Measurements from ENCODE around the gene TPPP3. TPM values are rescaled to one million over a fixed set of nuclear protein-coding genes. Genes with fewer than 3 reads are reported as not detected.

Gene TPPP3
- total RNA-seq, 1 experiment from 2014 or later = 0.39 TPM

DNA sequence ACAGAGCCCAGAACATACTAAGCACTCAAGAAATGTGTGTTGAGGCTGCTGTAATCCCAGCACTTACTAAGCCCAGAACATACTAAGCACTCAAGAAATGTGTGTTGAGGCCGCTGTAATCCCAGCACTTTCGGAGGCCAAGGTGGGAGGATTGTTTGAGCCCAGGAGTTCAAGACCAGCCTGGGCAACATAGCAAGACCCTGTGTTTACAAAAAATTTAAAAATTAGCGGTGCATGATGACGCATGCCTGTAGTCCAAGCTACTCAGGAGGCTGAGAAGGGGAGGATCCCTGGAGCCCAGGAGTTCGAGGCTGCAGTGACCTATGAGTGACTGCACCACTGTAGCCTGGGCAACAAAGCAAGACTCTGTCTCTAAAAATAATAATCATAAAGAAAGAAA, 29.7 kb upstream of the TPPP3 start:
- H3K4me1 ChIP-seq = peaks cover 33% of the 10 kb centered on the region
- H3K27me3 ChIP-seq (replicated peaks; ENCODE audit: control insufficient read depth, insufficient read depth, low read length) = no peaks in the 10 kb centered on the region
- Mint-ChIP-seq H3K4me3 (ENCODE audit: unreplicated experiment) (no peak overlapping the region), H3K9me3 (ENCODE audit: unreplicated experiment) (no peaks in the 10 kb centered on the region), H3K4me1 (ENCODE audit: low read depth, unreplicated experiment) (peaks cover 24% of the 10 kb centered on the region), H3K27me3 (ENCODE audit: insufficient read depth, unreplicated experiment) (no peaks in the 10 kb centered on the region), H3K27ac (ENCODE audit: unreplicated experiment) (peak overlapping the region; percentile 14), H3K36me3 (ENCODE audit: insufficient read depth, unreplicated experiment) (peaks cover 5% of the 10 kb centered on the region)
- CTCF ChIA-PET = no interaction called here
- no peaks in the 10 kb centered on the region for H3K9me3 ChIP-seq
- no TSS peak for BruUV-seq (replicated peaks)
- TF ChIP-seq, protein P1, sequence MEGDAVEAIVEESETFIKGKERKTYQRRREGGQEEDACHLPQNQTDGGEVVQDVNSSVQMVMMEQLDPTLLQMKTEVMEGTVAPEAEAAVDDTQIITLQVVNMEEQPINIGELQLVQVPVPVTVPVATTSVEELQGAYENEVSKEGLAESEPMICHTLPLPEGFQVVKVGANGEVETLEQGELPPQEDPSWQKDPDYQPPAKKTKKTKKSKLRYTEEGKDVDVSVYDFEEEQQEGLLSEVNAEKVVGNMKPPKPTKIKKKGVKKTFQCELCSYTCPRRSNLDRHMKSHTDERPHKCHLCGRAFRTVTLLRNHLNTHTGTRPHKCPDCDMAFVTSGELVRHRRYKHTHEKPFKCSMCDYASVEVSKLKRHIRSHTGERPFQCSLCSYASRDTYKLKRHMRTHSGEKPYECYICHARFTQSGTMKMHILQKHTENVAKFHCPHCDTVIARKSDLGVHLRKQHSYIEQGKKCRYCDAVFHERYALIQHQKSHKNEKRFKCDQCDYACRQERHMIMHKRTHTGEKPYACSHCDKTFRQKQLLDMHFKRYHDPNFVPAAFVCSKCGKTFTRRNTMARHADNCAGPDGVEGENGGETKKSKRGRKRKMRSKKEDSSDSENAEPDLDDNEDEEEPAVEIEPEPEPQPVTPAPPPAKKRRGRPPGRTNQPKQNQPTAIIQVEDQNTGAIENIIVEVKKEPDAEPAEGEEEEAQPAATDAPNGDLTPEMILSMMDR (IDR thresholded peaks at IDR 0.05; ENCODE audit: insufficient read depth in 1 of 2, low read depth in 1 of 2, low read length in 1 of 2, severe bottlenecking in 1 of 2, unreplicated experiment in 1 of 2) = no peak
- intact Hi-C loops (cut with micrococcal nuclease; ENCODE audit: unreplicated experiment) = no loop called here
- no peaks in the 10 kb centered on the region for H3K36me3 ChIP-seq (ENCODE audit: control insufficient read depth, insufficient read depth, low read length)
- POLR2A ChIA-PET = no interaction called here
- no peak overlapping the region for H3K4me3 ChIP-seq (ENCODE audit: low read depth, low read length)
- no peak for DNase-seq

DNA sequence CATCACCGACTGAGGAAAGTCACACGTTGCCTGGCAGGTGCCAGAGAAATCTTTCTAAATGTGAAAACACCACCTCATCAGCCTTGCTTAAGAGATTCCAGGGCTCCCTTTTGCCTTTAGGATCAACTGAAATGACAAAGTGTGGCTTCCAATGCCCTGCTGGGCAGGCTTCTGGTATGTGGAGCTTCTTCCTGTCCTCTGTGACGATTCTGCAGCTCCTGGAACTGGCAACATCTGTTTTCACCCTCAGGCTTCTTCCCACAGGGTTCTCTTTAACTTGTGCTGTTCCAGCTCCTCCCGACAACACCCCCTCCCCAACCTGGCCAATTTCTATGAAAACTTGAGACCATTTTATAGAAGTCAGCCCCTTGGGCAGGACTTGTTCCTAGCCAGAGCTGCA, 27.7 kb upstream of the TPPP3 start:
- DNase-seq = no peak
- intact Hi-C loops (cut with micrococcal nuclease; ENCODE audit: unreplicated experiment) = no loop called here
- peaks cover 46% of the 10 kb centered on the region for H3K4me1 ChIP-seq
- H3K9me3 ChIP-seq = no peaks in the 10 kb centered on the region
- no peaks in the 10 kb centered on the region for H3K36me3 ChIP-seq (ENCODE audit: control insufficient read depth, insufficient read depth, low read length)
- no peak overlapping the region for H3K4me3 ChIP-seq (ENCODE audit: low read depth, low read length)
- POLR2A ChIA-PET = interaction anchor here (0.6 kb wide), 1 partner anchor 15 kb away, joined by 5 read pairs; no protein-coding TSS in a partner anchor
- Mint-ChIP-seq H3K4me1 (ENCODE audit: low read depth, unreplicated experiment) (peaks cover 26% of the 10 kb centered on the region), H3K36me3 (ENCODE audit: insufficient read depth, unreplicated experiment) (no peaks in the 10 kb centered on the region), H3K4me3 (ENCODE audit: unreplicated experiment) (no peak overlapping the region), H3K27me3 (ENCODE audit: insufficient read depth, unreplicated experiment) (no peaks in the 10 kb centered on the region), H3K27ac (ENCODE audit: unreplicated experiment) (no peak overlapping the region), H3K9me3 (ENCODE audit: unreplicated experiment) (no peaks in the 10 kb centered on the region)
- no TSS peak for BruUV-seq (replicated peaks)
- CTCF ChIA-PET = interaction anchor here (0.7 to 1.1 kb wide), 2 partner anchors 15 to 228 kb away, joined by 3 to 4 read pairs; no protein-coding TSS in a partner anchor
- H3K27me3 ChIP-seq (replicated peaks; ENCODE audit: control insufficient read depth, insufficient read depth, low read length) = no peaks in the 10 kb centered on the region
- TF ChIP-seq, protein P1 (IDR thresholded peaks at IDR 0.05; ENCODE audit: insufficient read depth in 1 of 2, low read depth in 1 of 2, low read length in 1 of 2, severe bottlenecking in 1 of 2, unreplicated experiment in 1 of 2) = no peak

DNA sequence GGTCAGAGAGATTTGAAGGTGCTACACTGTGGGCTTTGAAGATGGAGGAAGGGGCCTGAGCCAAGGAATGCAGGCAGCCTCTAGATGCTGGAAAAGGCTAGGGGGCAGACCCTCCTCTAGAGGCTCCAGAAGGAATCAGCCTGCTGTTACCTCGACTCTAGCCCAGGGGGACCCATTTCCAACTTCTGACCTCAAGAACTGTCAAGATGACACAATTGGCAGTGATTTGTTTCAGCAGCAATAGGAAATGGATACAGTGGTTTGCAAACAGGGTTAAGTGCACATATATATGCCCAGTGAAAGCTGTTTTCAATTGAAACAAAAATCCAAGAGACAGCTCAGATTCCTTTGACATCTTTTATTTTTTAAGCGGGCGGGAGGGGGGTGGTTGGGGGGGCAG, 26.6 kb upstream of the TPPP3 start:
- H3K4me3 Mint-ChIP-seq (ENCODE audit: unreplicated experiment) = no peak overlapping the region
- H3K27me3 ChIP-seq (replicated peaks; ENCODE audit: control insufficient read depth, insufficient read depth, low read length) = no peaks in the 10 kb centered on the region
- no peaks in the 10 kb centered on the region for H3K9me3 Mint-ChIP-seq (ENCODE audit: unreplicated experiment)
- no peaks in the 10 kb centered on the region for H3K36me3 Mint-ChIP-seq (ENCODE audit: insufficient read depth, unreplicated experiment)
- CTCF ChIA-PET = interaction anchor here (0.7 to 1.0 kb wide), 3 partner anchors 8 to 552 kb away, joined by 3 to 5 read pairs (median 4); partner anchors contain the start of gene HSD11B2
- H3K36me3 ChIP-seq (ENCODE audit: control insufficient read depth, insufficient read depth, low read length) = no peaks in the 10 kb centered on the region
- TF ChIP-seq, protein P1 (IDR thresholded peaks at IDR 0.05; ENCODE audit: insufficient read depth in 1 of 2, low read depth in 1 of 2, low read length in 1 of 2, severe bottlenecking in 1 of 2, unreplicated experiment in 1 of 2) = no peak
- peaks cover 46% of the 10 kb centered on the region for H3K4me1 ChIP-seq
- H3K27me3 Mint-ChIP-seq (ENCODE audit: insufficient read depth, unreplicated experiment) = no peaks in the 10 kb centered on the region
- no peaks in the 10 kb centered on the region for H3K9me3 ChIP-seq
- BruUV-seq (replicated peaks) = no TSS peak
- POLR2A ChIA-PET = no interaction called here
- no peak overlapping the region for H3K4me3 ChIP-seq (ENCODE audit: low read depth, low read length)
- intact Hi-C loops (cut with micrococcal nuclease; ENCODE audit: unreplicated experiment) = no loop called here
- peaks cover 26% of the 10 kb centered on the region for H3K4me1 Mint-ChIP-seq (ENCODE audit: low read depth, unreplicated experiment)
- peak in 1 of 2 experiments; percentile 36 for DNase-seq
- peak overlapping the region; percentile 8 for H3K27ac Mint-ChIP-seq (ENCODE audit: unreplicated experiment)

All from Caco-2 (cell line).